RWPE1 (cell line): Measurements from ENCODE around the gene VTI1A.

ENCODE experiments used
- CTCF ChIA-PET: fragments of 350-600 bp; sonication (Branson Sonifier 250); formaldehyde crosslinking; extraction: SDS; loops from one replicate; lab custom pipeline; 2021; lab: Yijun Ruan, JAX
- POLR2A ChIA-PET: fragments of 400-600 bp; formaldehyde crosslinking; extraction: SDS; loops from one replicate; lab custom pipeline; 2020; ENCODE audit warnings: antibody characterized with exemption; ENCODE audit not compliant: low non-redundant PET; lab: Yijun Ruan, JAX
- DNase-seq: peaks from one replicate; pipeline ENCODE4 v3.0.0; 2012; ENCODE audit warnings: low spot score
- H3K27ac ChIP-seq: fragments of 450-650 bp; 2 replicates; pipeline ENCODE4 v1.5.1; 2017
- TF ChIP-seq, protein P1 (sequence below): fragments of 450-650 bp; conservative IDR thresholded peaks from 2 replicates; pipeline ENCODE4 v1.5.1; 2017; ENCODE audit warnings: low read depth, mild to moderate bottlenecking

Gene VTI1A

DNA sequence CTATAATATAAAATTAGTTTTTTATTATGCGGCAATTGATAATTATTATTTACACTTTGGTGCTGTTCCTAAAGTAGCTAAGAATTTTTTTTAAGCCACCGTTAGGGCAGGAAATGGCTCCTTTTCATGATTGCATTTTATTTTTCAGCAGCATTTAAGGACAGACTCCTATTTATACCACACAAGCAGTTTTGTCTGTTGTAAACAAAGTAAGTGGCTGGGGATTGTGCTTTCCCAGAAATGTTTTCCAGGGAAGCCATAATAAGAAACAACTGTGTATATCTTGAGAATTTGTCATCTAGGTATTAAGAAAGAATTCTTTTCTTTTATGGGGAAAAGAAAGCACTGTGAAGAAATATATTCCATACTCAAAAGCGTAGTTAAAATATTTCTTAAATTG, 232.0 kb downstream of the VTI1A start:
- POLR2A ChIA-PET = no interaction called here
- CTCF ChIA-PET = no interaction called here
- DNase-seq = no peak
- no peak overlapping the region for H3K27ac ChIP-seq
- TF ChIP-seq, protein P1, sequence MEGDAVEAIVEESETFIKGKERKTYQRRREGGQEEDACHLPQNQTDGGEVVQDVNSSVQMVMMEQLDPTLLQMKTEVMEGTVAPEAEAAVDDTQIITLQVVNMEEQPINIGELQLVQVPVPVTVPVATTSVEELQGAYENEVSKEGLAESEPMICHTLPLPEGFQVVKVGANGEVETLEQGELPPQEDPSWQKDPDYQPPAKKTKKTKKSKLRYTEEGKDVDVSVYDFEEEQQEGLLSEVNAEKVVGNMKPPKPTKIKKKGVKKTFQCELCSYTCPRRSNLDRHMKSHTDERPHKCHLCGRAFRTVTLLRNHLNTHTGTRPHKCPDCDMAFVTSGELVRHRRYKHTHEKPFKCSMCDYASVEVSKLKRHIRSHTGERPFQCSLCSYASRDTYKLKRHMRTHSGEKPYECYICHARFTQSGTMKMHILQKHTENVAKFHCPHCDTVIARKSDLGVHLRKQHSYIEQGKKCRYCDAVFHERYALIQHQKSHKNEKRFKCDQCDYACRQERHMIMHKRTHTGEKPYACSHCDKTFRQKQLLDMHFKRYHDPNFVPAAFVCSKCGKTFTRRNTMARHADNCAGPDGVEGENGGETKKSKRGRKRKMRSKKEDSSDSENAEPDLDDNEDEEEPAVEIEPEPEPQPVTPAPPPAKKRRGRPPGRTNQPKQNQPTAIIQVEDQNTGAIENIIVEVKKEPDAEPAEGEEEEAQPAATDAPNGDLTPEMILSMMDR = no peak

GRCh38 chr10:112679392-112679791, 232.4 kb downstream of the VTI1A start:
- ChIA-PET POLR2A (interaction anchor here (0.5 kb wide), 1 partner anchor 82 kb away, joined by 4 read pairs; no protein-coding TSS in a partner anchor), CTCF (no interaction called here)
- DNase-seq = no peak
- TF ChIP-seq, protein P1 = no peak
- no peak overlapping the region for H3K27ac ChIP-seq

- DNase-seq = no peak
- TF ChIP-seq, protein P1 = no peak
- ChIA-PET CTCF (no interaction called here), POLR2A (no interaction called here)
- H3K27ac ChIP-seq = no peak overlapping the region
Measured at GRCh38 chr10:112680586-112680985, 233.6 kb downstream of the VTI1A start.

DNA sequence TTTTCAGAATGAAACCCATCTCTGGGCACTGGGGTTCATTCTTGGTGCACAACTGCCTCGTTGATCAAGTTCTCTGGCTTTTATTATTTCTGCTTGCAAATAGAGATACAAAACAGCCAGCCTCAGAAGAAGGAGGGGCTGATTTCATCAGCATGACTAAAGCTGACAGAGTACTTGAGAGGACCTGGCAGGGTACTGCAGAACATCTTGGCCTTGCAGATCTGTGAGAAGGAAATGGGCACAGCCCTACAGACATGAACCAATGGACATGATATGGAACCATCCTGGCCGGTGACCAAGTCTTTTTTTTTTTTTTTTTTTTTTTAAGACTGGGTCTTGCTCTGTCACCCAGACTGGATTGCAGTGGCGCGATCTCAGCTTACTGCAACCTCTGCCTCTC, 240.6 kb downstream of the VTI1A start:
- no peak overlapping the region for H3K27ac ChIP-seq
- DNase-seq = peak; percentile 19
- TF ChIP-seq, protein P1 = no peak
- ChIA-PET CTCF (no interaction called here), POLR2A (no interaction called here)

DNA sequence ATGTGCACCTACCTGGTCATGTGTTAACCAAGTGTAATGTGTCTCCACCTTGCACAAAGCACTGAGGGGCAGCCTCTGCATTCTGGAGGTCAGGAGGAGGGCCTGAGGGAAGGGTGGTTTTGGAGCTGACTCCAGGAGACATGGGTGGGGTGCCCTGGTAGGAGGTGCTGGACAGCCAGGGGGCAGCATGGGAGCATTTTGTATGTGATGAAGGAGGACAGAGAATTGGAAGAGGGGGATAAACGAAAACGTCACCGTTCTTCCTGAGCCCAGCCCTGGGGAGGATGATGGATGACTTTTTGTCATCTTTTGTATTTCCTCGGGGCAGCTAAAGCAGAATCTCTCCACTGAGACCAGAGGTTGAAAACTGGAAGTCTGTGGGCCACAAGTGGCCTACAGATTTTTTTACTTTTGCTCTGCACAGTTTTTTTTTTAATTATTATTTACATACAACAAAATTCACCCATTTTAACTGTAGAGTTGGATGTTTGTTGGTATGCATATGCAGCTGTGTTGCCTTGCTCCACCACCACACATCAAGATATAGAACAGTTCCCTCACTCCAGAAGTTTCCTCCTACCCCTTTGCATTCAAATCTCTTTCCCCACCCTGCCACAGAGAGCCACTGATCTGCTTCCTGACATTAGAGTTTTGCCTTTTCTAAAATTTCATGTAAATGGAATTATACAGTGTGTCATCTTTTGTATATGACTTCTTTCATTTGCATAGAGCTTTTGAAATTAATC, 242.5 kb downstream of the VTI1A start:
- CTCF ChIA-PET = interaction anchor here (0.6 to 0.7 kb wide), 3 partner anchors 73 to 380 kb away, joined by 3 to 4 read pairs (median 4); no protein-coding TSS in a partner anchor
- TF ChIP-seq, protein P1 = no peak
- DNase-seq = peak; percentile 16
- no peak overlapping the region for H3K27ac ChIP-seq
- POLR2A ChIA-PET = no interaction called here

GRCh38 chr10:112695539-112695938, 248.5 kb downstream of the VTI1A start:
- TF ChIP-seq, protein P1 = no peak
- H3K27ac ChIP-seq = no peak overlapping the region
- no peak for DNase-seq
- ChIA-PET POLR2A (interaction anchor here (0.5 kb wide), 1 partner anchor 126 kb away, joined by 3 read pairs; no protein-coding TSS in a partner anchor), CTCF (interaction anchor here (1.1 kb wide), 1 partner anchor 25 kb away, joined by 3 read pairs; no protein-coding TSS in a partner anchor)
